Activated naive CD4-positive, alpha-beta T cell treated with anti-CD3 and anti-CD28 coated beads for 36 hours (primary cell): ENCODE results near the gene FNIP1. TPM values are rescaled to one million over a fixed set of nuclear protein-coding genes. Genes with fewer than 3 reads are reported as not detected.
"Not testable (repeated sequence)": the region's sequence is repeated elsewhere in the genome, so short reads cannot be mapped to it uniquely, and the experiment has no call there.

Experiments
- CTCF ChIA-PET: fragments of 350-600 bp; sonication (Branson Sonifier 250); formaldehyde crosslinking; loops from one replicate; lab custom pipeline; 2021; ENCODE audit warnings: antibody characterized with exemption; lab: Charles Lee
- DNase-seq: peaks from one replicate; pipeline ENCODE4 v3.0.0-alpha.2; 2020
- H3K27ac Mint-ChIP-seq: one replicate; pipeline ENCODE4 v1.8.0; 2021; ENCODE audit warnings: mild to moderate bottlenecking, mixed read lengths
- H3K27me3 Mint-ChIP-seq: one replicate; pipeline ENCODE4 v1.8.0; 2021; ENCODE audit warnings: low read depth, mixed read lengths
- H3K36me3 Mint-ChIP-seq: one replicate; pipeline ENCODE4 v1.8.0; 2021; ENCODE audit warnings: low read depth, mixed read lengths
- H3K4me1 Mint-ChIP-seq: one replicate; pipeline ENCODE4 v1.8.0; 2021; ENCODE audit warnings: low read depth, mixed read lengths
- H3K4me3 Mint-ChIP-seq: one replicate; pipeline ENCODE4 v1.8.0; 2021; ENCODE audit warnings: mild to moderate bottlenecking, moderate library complexity, mixed read lengths
- H3K9me3 Mint-ChIP-seq: one replicate; pipeline ENCODE4 v1.8.0; 2021; ENCODE audit warnings: mixed read lengths
- intact Hi-C: fragments of 100-400 bp; cut with micrococcal nuclease; formaldehyde crosslinking; loops from one replicate; pipeline ENCODE4 v1.15.1; 2023
- total RNA-seq, 2 experiments: library from RNA; stranded (reverse); gene quantifications; one replicate each; pipeline ENCODE4 v1.2.3, GENCODE V29; 2021

FNIP1 gene
- total RNA-seq, 2 experiments from 2014 or later, result 16.8 to 17.8 TPM

GRCh38 chr5:131746423-131746822 is 50.4 kb downstream of the FNIP1 start:
- intact Hi-C loops, result loop anchor here (2.0 to 5.0 kb wide), 4 partner anchors 74 to 574 kb away; partner anchors contain the start of gene LYRM7
- H3K4me3 Mint-ChIP-seq, result no peak overlapping the region
- H3K9me3 Mint-ChIP-seq, result no peaks in the 10 kb centered on the region
- no peak for DNase-seq
- H3K4me1 Mint-ChIP-seq, result peaks cover 37% of the 10 kb centered on the region
- peaks cover 12% of the 10 kb centered on the region for H3K36me3 Mint-ChIP-seq
- H3K27me3 Mint-ChIP-seq, result no peaks in the 10 kb centered on the region
- CTCF ChIA-PET, result interaction anchor here (1.2 kb wide), 1 partner anchor 8 kb away, joined by 3 read pairs; no protein-coding TSS in a partner anchor
- H3K27ac Mint-ChIP-seq, result peak overlapping the region; percentile 85

- CTCF ChIA-PET, result no interaction called here
Observed at GRCh38 chr5:131745703-131746102, 51.1 kb downstream of the FNIP1 start.

GRCh38 chr5:131745155-131745554 is 51.7 kb downstream of the FNIP1 start:
- no peak for DNase-seq
- CTCF ChIA-PET, result no interaction called here
- Mint-ChIP-seq H3K4me3 (no peak overlapping the region), H3K27ac (no peak overlapping the region), H3K9me3 (no peaks in the 10 kb centered on the region), H3K4me1 (peaks cover 37% of the 10 kb centered on the region), H3K36me3 (peaks cover 16% of the 10 kb centered on the region), H3K27me3 (no peaks in the 10 kb centered on the region)
- intact Hi-C loops, result loop anchor here (5.0 kb wide), 3 partner anchors 73 to 573 kb away; partner anchors contain the start of gene LYRM7

More at GRCh38 chr5:131745703-131746102, 51.1 kb downstream of the FNIP1 start:
- no peak overlapping the region for H3K27ac Mint-ChIP-seq
- peaks cover 13% of the 10 kb centered on the region for H3K36me3 Mint-ChIP-seq
- H3K4me3 Mint-ChIP-seq, result no peak overlapping the region
- no peak for DNase-seq
- no peaks in the 10 kb centered on the region for H3K27me3 Mint-ChIP-seq
- intact Hi-C loops, result loop anchor here (2.0 to 5.0 kb wide), 4 partner anchors 73 to 573 kb away; partner anchors contain the start of gene LYRM7
- peaks cover 37% of the 10 kb centered on the region for H3K4me1 Mint-ChIP-seq
- H3K9me3 Mint-ChIP-seq, result no peaks in the 10 kb centered on the region

- H3K4me1 Mint-ChIP-seq, result peaks cover under 1% of the 10 kb centered on the region
- CTCF ChIA-PET, result no interaction called here
- intact Hi-C loops, result no loop called here
- DNase-seq, result no peak
- no peaks in the 10 kb centered on the region for H3K27me3 Mint-ChIP-seq
- H3K4me3 Mint-ChIP-seq, result no peak overlapping the region
- peaks cover 24% of the 10 kb centered on the region for H3K36me3 Mint-ChIP-seq
- no peaks in the 10 kb centered on the region for H3K9me3 Mint-ChIP-seq
- no peak overlapping the region for H3K27ac Mint-ChIP-seq
Observed at GRCh38 chr5:131740477-131740876, 56.3 kb downstream of the FNIP1 start.

- peaks cover 22% of the 10 kb centered on the region for H3K36me3 Mint-ChIP-seq
- no peaks in the 10 kb centered on the region for H3K4me1 Mint-ChIP-seq
- H3K4me3 Mint-ChIP-seq, result no peak overlapping the region
- no peak for DNase-seq
- H3K27ac Mint-ChIP-seq, result no peak overlapping the region
- CTCF ChIA-PET, result no interaction called here
- H3K9me3 Mint-ChIP-seq, result peaks cover 2% of the 10 kb centered on the region
- H3K27me3 Mint-ChIP-seq, result no peaks in the 10 kb centered on the region
- intact Hi-C loops, result no loop called here
Observed at GRCh38 chr5:131735393-131735792, 61.4 kb downstream of the FNIP1 start.

- H3K27ac Mint-ChIP-seq, intact Hi-C loops, CTCF ChIA-PET, H3K4me3 Mint-ChIP-seq, DNase-seq, H3K4me1 Mint-ChIP-seq, H3K9me3 Mint-ChIP-seq, H3K27me3 Mint-ChIP-seq: not testable (repeated sequence)
- H3K36me3 Mint-ChIP-seq, result peaks cover 21% of the 10 kb centered on the region
Observed at GRCh38 chr5:131734939-131735338, 61.9 kb downstream of the FNIP1 start.

GRCh38 chr5:131729292-131729691 is 67.5 kb downstream of the FNIP1 start:
- H3K27me3 Mint-ChIP-seq, CTCF ChIA-PET, H3K27ac Mint-ChIP-seq, H3K4me1 Mint-ChIP-seq, DNase-seq, H3K4me3 Mint-ChIP-seq, intact Hi-C loops: not testable (repeated sequence)
- peaks cover 10% of the 10 kb centered on the region for H3K9me3 Mint-ChIP-seq
- H3K36me3 Mint-ChIP-seq, result peaks cover 38% of the 10 kb centered on the region

- H3K36me3 Mint-ChIP-seq, result peaks cover 35% of the 10 kb centered on the region
- H3K4me3 Mint-ChIP-seq, DNase-seq, H3K4me1 Mint-ChIP-seq, H3K27me3 Mint-ChIP-seq, H3K27ac Mint-ChIP-seq, intact Hi-C loops: not testable (repeated sequence)
- peaks cover 12% of the 10 kb centered on the region for H3K9me3 Mint-ChIP-seq
- CTCF ChIA-PET, result interaction anchor here (0.6 kb wide), 1 partner anchor 36 kb away, joined by 3 read pairs; no protein-coding TSS in a partner anchor
Observed at GRCh38 chr5:131724089-131724488, 72.7 kb downstream of the FNIP1 start.

GRCh38 chr5:131720714-131721113 is 76.1 kb downstream of the FNIP1 start:
- no peak for DNase-seq
- intact Hi-C loops, result no loop called here
- peaks cover 3% of the 10 kb centered on the region for H3K9me3 Mint-ChIP-seq
- peaks cover 22% of the 10 kb centered on the region for H3K36me3 Mint-ChIP-seq
- H3K4me3 Mint-ChIP-seq, result no peak overlapping the region
- no peaks in the 10 kb centered on the region for H3K27me3 Mint-ChIP-seq
- CTCF ChIA-PET, result no interaction called here
- H3K4me1 Mint-ChIP-seq, result peaks cover 4% of the 10 kb centered on the region
- H3K27ac Mint-ChIP-seq, result no peak overlapping the region

GRCh38 chr5:131719564-131719963 is 77.3 kb downstream of the FNIP1 start:
- intact Hi-C loops, result no loop called here
- no peak for DNase-seq
- Mint-ChIP-seq H3K27me3 (no peaks in the 10 kb centered on the region), H3K4me3 (no peak overlapping the region), H3K9me3 (peaks cover 3% of the 10 kb centered on the region), H3K36me3 (peaks cover 22% of the 10 kb centered on the region), H3K4me1 (peaks cover 4% of the 10 kb centered on the region), H3K27ac (no peak overlapping the region)
- CTCF ChIA-PET, result interaction anchor here (0.9 kb wide), 1 partner anchor 11 kb away, joined by 4 read pairs; no protein-coding TSS in a partner anchor

GRCh38 chr5:131718487-131719014 is 78.3 kb downstream of the FNIP1 start:
- Mint-ChIP-seq H3K27me3 (no peaks in the 10 kb centered on the region), H3K27ac (no peak overlapping the region), H3K4me3 (no peak overlapping the region), H3K36me3 (peaks cover 21% of the 10 kb centered on the region), H3K4me1 (peaks cover 4% of the 10 kb centered on the region), H3K9me3 (no peaks in the 10 kb centered on the region)
- CTCF ChIA-PET, result interaction anchor here (0.6 to 0.9 kb wide), 2 partner anchors 10 to 18 kb away, joined by 4 to 5 read pairs; no protein-coding TSS in a partner anchor
- no peak for DNase-seq
- intact Hi-C loops, result no loop called here

GRCh38 chr5:131717164-131717563 is 79.7 kb downstream of the FNIP1 start:
- peaks cover 24% of the 10 kb centered on the region for H3K36me3 Mint-ChIP-seq
- H3K4me1 Mint-ChIP-seq, H3K4me3 Mint-ChIP-seq: not testable (repeated sequence)

GRCh38 chr5:131716650-131717049 is 80.2 kb downstream of the FNIP1 start:
- no peak overlapping the region for H3K27ac Mint-ChIP-seq
- CTCF ChIA-PET, result no interaction called here
- intact Hi-C loops, result no loop called here
- no peaks in the 10 kb centered on the region for H3K9me3 Mint-ChIP-seq
- H3K4me3 Mint-ChIP-seq, result no peak overlapping the region
- H3K36me3 Mint-ChIP-seq, result peaks cover 24% of the 10 kb centered on the region
- no peak for DNase-seq
- H3K4me1 Mint-ChIP-seq, result peaks cover 4% of the 10 kb centered on the region
- no peaks in the 10 kb centered on the region for H3K27me3 Mint-ChIP-seq

More at GRCh38 chr5:131717164-131717563, 79.7 kb downstream of the FNIP1 start:
- CTCF ChIA-PET, H3K27ac Mint-ChIP-seq, H3K9me3 Mint-ChIP-seq, DNase-seq, intact Hi-C loops, H3K27me3 Mint-ChIP-seq: not testable (repeated sequence)
